CD8-positive, alpha-beta memory T cell (primary cell): ENCODE results near the gene XPO6. TPM values are rescaled to one million over a fixed set of nuclear protein-coding genes. Genes with fewer than 3 reads are reported as not detected.

ENCODE experiments used
- CTCF ChIA-PET: fragments of 350-600 bp; sonication (Branson Sonifier 250); formaldehyde crosslinking; loops from one replicate; lab custom pipeline; 2021; ENCODE audit warnings: antibody characterized with exemption; lab: Charles Lee
- POLR2A ChIA-PET: fragments of 350-600 bp; sonication (Branson Sonifier 250); formaldehyde crosslinking; loops from one replicate; lab custom pipeline; 2021; ENCODE audit warnings: antibody characterized with exemption; lab: Charles Lee
- DNase-seq, 5 donors: peaks; one replicate each; pipeline versions ENCODE4 v3.0.0 to v3.0.0-alpha.2; 2020 to 2022; ENCODE audit warnings: mixed read lengths in 1 of 5
- H3K27ac ChIP-seq: one replicate; pipeline ENCODE4 v1.7.0; 2013; ENCODE audit warnings: low read depth, mild to moderate bottlenecking, low read length, moderate library complexity
- H3K27me3 ChIP-seq: 2 replicates; pipeline ENCODE4 v1.7.0; 2013; ENCODE audit warnings: low read length, mild to moderate bottlenecking; ENCODE audit not compliant: insufficient read depth, poor library complexity, severe bottlenecking
- H3K36me3 ChIP-seq: 2 replicates; pipeline ENCODE4 v1.7.0; 2013; ENCODE audit warnings: mild to moderate bottlenecking, low read length, moderate library complexity; ENCODE audit not compliant: insufficient read depth
- H3K4me1 ChIP-seq: 2 replicates; pipeline ENCODE4 v1.7.0; 2013; ENCODE audit warnings: mild to moderate bottlenecking, low read length, moderate library complexity; ENCODE audit not compliant: insufficient read depth
- H3K4me3 ChIP-seq: 2 replicates; pipeline ENCODE4 v1.7.0; 2013; ENCODE audit warnings: mild to moderate bottlenecking, low read length
- H3K9me3 ChIP-seq: 2 replicates; pipeline ENCODE4 v1.7.0; 2013; ENCODE audit warnings: mild to moderate bottlenecking, low read length
- H3K27ac Mint-ChIP-seq, 8 donors: one replicate each; pipeline ENCODE4 v1.8.0; 2020 to 2021; ENCODE audit warnings: mixed read lengths in 8 of 8, mild to moderate bottlenecking in 6 of 8, inconsistent platforms in 3 of 8, moderate library complexity in 3 of 8
- H3K27me3 Mint-ChIP-seq, 2 donors: one replicate each; pipeline ENCODE4 v1.8.0; 2020 to 2021; ENCODE audit warnings: mixed read lengths in 2 of 2, mild to moderate bottlenecking in 1 of 2, moderate library complexity in 1 of 2
- H3K36me3 Mint-ChIP-seq, 3 donors: one replicate each; pipeline ENCODE4 v1.8.0; 2020 to 2021; ENCODE audit warnings: mixed read lengths in 3 of 3, inconsistent platforms in 1 of 3, mild to moderate bottlenecking in 1 of 3
- H3K4me1 Mint-ChIP-seq, 3 donors: one replicate each; pipeline ENCODE4 v1.8.0; 2020 to 2021; ENCODE audit warnings: mixed read lengths in 3 of 3, inconsistent platforms in 1 of 3, mild to moderate bottlenecking in 1 of 3
- H3K4me3 Mint-ChIP-seq, 7 donors: one replicate each; pipeline ENCODE4 v1.8.0; 2020 to 2021; ENCODE audit warnings: mixed read lengths in 7 of 7, mild to moderate bottlenecking in 6 of 7, moderate library complexity in 4 of 7, inconsistent platforms in 2 of 7
- H3K9me3 Mint-ChIP-seq, 5 donors: one replicate each; pipeline ENCODE4 v1.8.0; 2020 to 2022; ENCODE audit warnings: mixed read lengths in 5 of 5, mild to moderate bottlenecking in 3 of 5, moderate library complexity in 2 of 5, inconsistent platforms in 1 of 5
- polyA plus RNA-seq: library from polyadenylated mRNA; unstranded; fragments of 300-500 nt; fragmentation: Illumina TruSeq; gene quantifications from one replicate; pipeline ENCODE4 v1.2.3, GENCODE V29; 2021
- total RNA-seq, 2 experiments: library from RNA; stranded (reverse); gene quantifications; one replicate each; pipeline ENCODE4 v1.2.3, GENCODE V29; 2021

The XPO6 gene
- total and polyA plus RNA-seq, 3 experiments from 2014 or later: 96.8 to 234 (median 228) TPM

- H3K4me1 ChIP-seq: no peaks in the 10 kb centered on the region
- H3K27ac ChIP-seq: no peak overlapping the region
- H3K36me3 ChIP-seq: peaks cover 95% of the 10 kb centered on the region
- no peaks in the 10 kb centered on the region for H3K27me3 ChIP-seq
- CTCF ChIA-PET: no interaction called here
- DNase-seq: no peak
- H3K36me3 Mint-ChIP-seq: peaks cover 7 to 98% (median 35%) of the 10 kb centered on the region in 3 donors
- H3K9me3 ChIP-seq: no peaks in the 10 kb centered on the region
- no peaks in the 10 kb centered on the region for H3K27me3 Mint-ChIP-seq
- POLR2A ChIA-PET: no interaction called here
- H3K4me3 Mint-ChIP-seq: no peak overlapping the region
- H3K9me3 Mint-ChIP-seq: no peaks in the 10 kb centered on the region
- no peaks in the 10 kb centered on the region for H3K4me1 Mint-ChIP-seq
- H3K4me3 ChIP-seq: no peak overlapping the region
- H3K27ac Mint-ChIP-seq: peak overlapping the region in 2 of 8 donors; percentile 40 to 59
These were observed 108.1 kb downstream of the XPO6 start for GRCh38 chr16:28103516-28104170.

GRCh38 chr16:28101533-28101890, 110.3 kb downstream of the XPO6 start:
- Mint-ChIP-seq H3K36me3 (peaks cover 0 to 98% (median 30%) of the 10 kb centered on the region in 3 donors), H3K27ac (peak overlapping the region in 1 of 8 donors; percentile 47), H3K9me3 (no peaks in the 10 kb centered on the region), H3K27me3 (peaks cover 0 to 2% of the 10 kb centered on the region in 2 donors), H3K4me1 (peaks cover 0 to 3% (median 0%) of the 10 kb centered on the region in 3 donors), H3K4me3 (no peak overlapping the region)
- H3K9me3 ChIP-seq: no peaks in the 10 kb centered on the region
- ChIA-PET POLR2A (no interaction called here), CTCF (no interaction called here)
- no peak overlapping the region for H3K27ac ChIP-seq
- no peak for DNase-seq
- H3K4me3 ChIP-seq: no peak overlapping the region
- no peaks in the 10 kb centered on the region for H3K4me1 ChIP-seq
- H3K36me3 ChIP-seq: peaks cover 81% of the 10 kb centered on the region
- no peaks in the 10 kb centered on the region for H3K27me3 ChIP-seq

- no peak for DNase-seq
- H3K4me1 Mint-ChIP-seq: peaks cover 0 to 3% (median 0%) of the 10 kb centered on the region in 3 donors
- peaks cover 0 to 98% (median 27%) of the 10 kb centered on the region in 3 donors for H3K36me3 Mint-ChIP-seq
- Histone ChIP-seq H3K4me1 (no peaks in the 10 kb centered on the region), H3K4me3 (no peak overlapping the region), H3K27me3 (no peaks in the 10 kb centered on the region), H3K27ac (no peak overlapping the region), H3K9me3 (no peaks in the 10 kb centered on the region), H3K36me3 (peaks cover 75% of the 10 kb centered on the region)
- ChIA-PET POLR2A (no interaction called here), CTCF (no interaction called here)
- H3K4me3 Mint-ChIP-seq: no peak overlapping the region
- peak overlapping the region in 2 of 8 donors; percentile 50 to 96 for H3K27ac Mint-ChIP-seq
- H3K27me3 Mint-ChIP-seq: peaks cover 0 to 2% of the 10 kb centered on the region in 2 donors
- no peaks in the 10 kb centered on the region for H3K9me3 Mint-ChIP-seq
These were observed 110.8 kb downstream of the XPO6 start for GRCh38 chr16:28100810-28101532.

- Histone ChIP-seq H3K4me1 (no peaks in the 10 kb centered on the region), H3K4me3 (no peak overlapping the region), H3K27ac (no peak overlapping the region), H3K27me3 (no peaks in the 10 kb centered on the region), H3K9me3 (no peaks in the 10 kb centered on the region), H3K36me3 (peaks cover 58% of the 10 kb centered on the region)
- H3K4me3 Mint-ChIP-seq: no peak overlapping the region
- ChIA-PET CTCF (no interaction called here), POLR2A (no interaction called here)
- H3K27ac Mint-ChIP-seq: peak overlapping the region in 3 of 8 donors; percentile 21 to 56 (median 47)
- peaks cover 0 to 3% (median 0%) of the 10 kb centered on the region in 3 donors for H3K4me1 Mint-ChIP-seq
- no peak for DNase-seq
- H3K36me3 Mint-ChIP-seq: peaks cover 0 to 81% (median 21%) of the 10 kb centered on the region in 3 donors
- no peaks in the 10 kb centered on the region for H3K9me3 Mint-ChIP-seq
- peaks cover 0 to 2% of the 10 kb centered on the region in 2 donors for H3K27me3 Mint-ChIP-seq
These were observed 112.5 kb downstream of the XPO6 start for GRCh38 chr16:28098959-28099945.

DNA sequence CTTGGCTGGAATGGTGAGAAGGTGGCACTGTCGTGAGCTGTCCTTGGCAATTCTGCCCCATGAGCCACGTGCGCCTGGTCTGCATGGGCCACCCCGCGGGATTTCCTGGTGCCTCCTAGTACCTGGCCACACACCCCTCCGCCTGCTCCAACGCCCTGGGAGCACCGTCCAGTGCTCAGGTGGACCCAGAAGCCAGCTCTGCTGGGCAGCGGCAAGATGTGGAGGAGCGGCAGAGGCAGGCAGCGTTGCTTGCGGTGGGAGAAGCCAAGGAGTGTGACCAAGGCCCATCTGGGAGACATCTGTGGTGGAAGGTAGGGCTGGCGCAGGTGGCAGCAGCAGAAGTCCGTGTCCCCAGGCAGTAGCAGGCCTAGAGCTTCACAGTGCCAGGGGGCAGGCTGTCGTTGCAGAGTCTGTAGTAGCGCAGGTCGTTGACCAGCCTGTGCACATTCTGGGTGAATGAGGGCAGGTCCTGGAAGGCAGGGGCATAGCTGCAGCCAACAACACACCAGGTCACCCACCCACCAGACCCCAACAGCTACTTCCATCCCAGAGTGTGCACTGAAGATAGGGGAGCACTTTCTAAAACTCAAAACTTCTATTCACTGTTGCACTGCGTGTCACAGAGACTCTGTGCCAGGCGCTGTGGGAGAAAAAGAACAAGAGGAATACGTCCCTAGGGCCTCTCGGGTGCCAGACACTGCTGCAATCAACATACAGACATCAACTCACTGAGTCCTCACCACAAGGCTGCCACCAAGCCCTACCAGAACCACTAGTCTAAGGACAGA, 113.4 kb downstream of the XPO6 start:
- peak overlapping the region in 1 of 8 donors; percentile 37 for H3K27ac Mint-ChIP-seq
- H3K36me3 Mint-ChIP-seq: peaks cover 0 to 75% (median 15%) of the 10 kb centered on the region in 3 donors
- ChIA-PET CTCF (no interaction called here), POLR2A (no interaction called here)
- no peak overlapping the region for H3K4me3 ChIP-seq
- H3K36me3 ChIP-seq: peaks cover 49% of the 10 kb centered on the region
- no peaks in the 10 kb centered on the region for H3K9me3 Mint-ChIP-seq
- no peaks in the 10 kb centered on the region for H3K27me3 ChIP-seq
- H3K9me3 ChIP-seq: no peaks in the 10 kb centered on the region
- peaks cover 0 to 3% (median 0%) of the 10 kb centered on the region in 3 donors for H3K4me1 Mint-ChIP-seq
- H3K27me3 Mint-ChIP-seq: peaks cover 0 to 2% of the 10 kb centered on the region in 2 donors
- no peak for DNase-seq
- no peak overlapping the region for H3K4me3 Mint-ChIP-seq
- no peak overlapping the region for H3K27ac ChIP-seq
- H3K4me1 ChIP-seq: no peaks in the 10 kb centered on the region

DNA sequence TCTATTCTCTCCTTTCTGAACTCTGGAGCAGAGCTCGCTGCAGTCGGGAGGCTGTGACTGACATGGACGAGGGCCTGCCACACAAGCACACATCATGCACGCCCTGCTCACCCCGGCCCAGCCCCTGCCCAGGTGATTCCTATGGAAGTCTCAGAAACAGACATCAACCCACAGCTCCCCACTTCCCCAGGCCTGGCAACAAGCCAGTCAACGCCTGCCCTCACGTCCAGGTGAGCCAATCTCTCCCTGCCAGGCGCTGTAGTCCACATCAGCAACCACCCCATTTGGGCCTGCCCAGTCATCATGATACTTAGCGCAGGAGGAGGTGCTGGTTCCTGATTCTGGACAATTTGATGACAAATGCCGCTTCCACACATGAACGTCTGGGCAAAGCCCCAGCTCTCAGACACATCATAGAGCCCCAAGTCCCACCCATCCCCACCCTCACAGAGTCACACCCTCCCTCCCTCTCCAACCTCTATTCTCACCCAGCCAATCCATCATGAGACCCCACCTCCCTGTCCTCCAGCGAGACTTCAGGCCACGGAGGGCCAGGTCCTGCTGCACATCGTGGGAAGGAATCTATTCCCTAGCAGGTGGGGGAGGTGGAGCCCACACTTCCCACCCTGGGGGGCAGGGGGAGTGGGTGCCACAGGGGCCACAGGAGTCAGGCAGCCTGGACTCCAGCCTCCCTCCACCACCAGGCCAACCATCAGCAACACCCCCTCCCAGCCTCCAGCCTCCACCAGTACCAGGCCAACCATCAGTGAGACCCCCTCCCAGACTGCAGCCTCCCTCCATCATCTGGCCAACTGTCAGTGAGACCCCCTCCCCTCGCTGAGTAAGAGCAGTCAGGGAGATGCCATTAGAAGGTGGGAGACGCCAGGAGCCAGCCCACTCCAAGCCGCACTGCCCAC, 114.5 kb downstream of the XPO6 start:
- Mint-ChIP-seq H3K4me1 (peaks cover 0 to 3% (median 0%) of the 10 kb centered on the region in 3 donors), H3K36me3 (peaks cover 0 to 63% (median 10%) of the 10 kb centered on the region in 3 donors), H3K4me3 (no peak overlapping the region), H3K27ac (peak overlapping the region in 2 of 8 donors; percentile 8 to 91), H3K27me3 (peaks cover 0 to 2% of the 10 kb centered on the region in 2 donors), H3K9me3 (no peaks in the 10 kb centered on the region)
- Histone ChIP-seq H3K4me1 (no peaks in the 10 kb centered on the region), H3K4me3 (no peak overlapping the region), H3K9me3 (no peaks in the 10 kb centered on the region), H3K36me3 (peaks cover 38% of the 10 kb centered on the region), H3K27ac (no peak overlapping the region), H3K27me3 (no peaks in the 10 kb centered on the region)
- DNase-seq: no peak
- POLR2A ChIA-PET: interaction anchor here (0.6 kb wide), 1 partner anchor 29 kb away, joined by 3 read pairs; no protein-coding TSS in a partner anchor
- CTCF ChIA-PET: no interaction called here
